CD14-positive monocyte (primary cell): ENCODE data around the gene EVC. TPM values are rescaled to one million over a fixed set of nuclear protein-coding genes. Genes with fewer than 3 reads are reported as not detected.
A peak's percentile ranks its signal among the peaks of the same experiment; 100 is the strongest.

Experiments used
- DNase-seq, 3 donors: peaks; one replicate each; pipeline ENCODE4 v3.0.0-alpha.2; 2011 to 2022
- H2AFZ ChIP-seq: 2 replicates; pipeline ENCODE4 v1.6.0; 2012; ENCODE audit warnings: mild to moderate bottlenecking, low read depth, low read length, inconsistent platforms; ENCODE audit not compliant: insufficient read depth, poor library complexity, severe bottlenecking
- H3K27ac ChIP-seq, 2 donors: 1 replicate in 1 of 2; 2 replicates in 1 of 2; pipeline ENCODE4 v1.5.1; 2012 to 2013; ENCODE audit warnings: low read length in 2 of 2, control low read depth in 1 of 2, inconsistent platforms in 1 of 2, low read depth in 1 of 2, mild to moderate bottlenecking in 1 of 2
- H3K27me3 ChIP-seq, 2 donors: one replicate each; pipeline versions ENCODE4 v1.6.0 to v1.6.1; 2011 to 2013; ENCODE audit warnings: low read length in 2 of 2; ENCODE audit not compliant: control insufficient read depth in 2 of 2, insufficient read depth in 2 of 2
- H3K36me3 ChIP-seq, 2 donors: replicated peaks in 1 of 2; 1 replicate in 1 of 2; 2 replicates in 1 of 2; pipeline versions ENCODE4 v1.5.1 to v1.6.1; 2012 to 2013; ENCODE audit warnings: low read length in 2 of 2, control low read depth in 1 of 2, inconsistent platforms in 1 of 2, mild to moderate bottlenecking in 1 of 2; ENCODE audit not compliant: insufficient read depth in 2 of 2, control insufficient read depth in 1 of 2
- H3K4me1 ChIP-seq, 2 donors: 1 replicate in 1 of 2; 2 replicates in 1 of 2; pipeline versions ENCODE4 v1.5.1 to v1.6.1; 2012 to 2013; ENCODE audit warnings: low read length in 2 of 2, control low read depth in 1 of 2, inconsistent platforms in 1 of 2, mild to moderate bottlenecking in 1 of 2, moderate library complexity in 1 of 2; ENCODE audit not compliant: insufficient read depth in 2 of 2, control insufficient read depth in 1 of 2
- H3K4me2 ChIP-seq: replicated peaks from 2 replicates; pipeline ENCODE3; 2012; ENCODE audit warnings: low read length, moderate library complexity, mild to moderate bottlenecking; ENCODE audit not compliant: poor library complexity, severe bottlenecking; ENCODE audit errors: extremely low read depth
- H3K4me3 ChIP-seq, 3 experiments: fragments of 200-600 bp in 1 of 3; sonication (generic) in 1 of 3; replicated peaks in 1 of 3; 1 replicate in 2 of 3; 2 replicates in 1 of 3; pipeline ENCODE4 v1.5.1; 2011 to 2013; ENCODE audit warnings: low read length in 3 of 3, mild to moderate bottlenecking in 3 of 3, control low read depth in 2 of 3, low read depth in 2 of 3, inconsistent platforms in 1 of 3, moderate library complexity in 1 of 3
- H3K79me2 ChIP-seq: 2 replicates; pipeline ENCODE4 v1.6.0; 2012; ENCODE audit warnings: mild to moderate bottlenecking, control low read depth, inconsistent platforms, low read length, moderate library complexity; ENCODE audit not compliant: insufficient read depth
- H3K9ac ChIP-seq: 2 replicates; pipeline ENCODE4 v1.6.0; 2017; ENCODE audit warnings: low read length, mild to moderate bottlenecking; ENCODE audit not compliant: insufficient read depth, poor library complexity, severe bottlenecking
- H3K9me3 ChIP-seq, 2 donors: replicated peaks in 1 of 2; 1 replicate in 1 of 2; 2 replicates in 1 of 2; pipeline versions ENCODE4 v1.5.1 to v1.6.1; 2012 to 2013; ENCODE audit warnings: low read length in 2 of 2, control low read depth in 1 of 2; ENCODE audit not compliant: control insufficient read depth in 1 of 2, insufficient read depth in 1 of 2
- H4K20me1 ChIP-seq: 2 replicates; pipeline ENCODE4 v1.6.0; 2012; ENCODE audit warnings: mild to moderate bottlenecking, low read length, control low read depth, moderate library complexity; ENCODE audit not compliant: insufficient read depth
- H3K27ac Mint-ChIP-seq, 7 donors: one replicate each; pipeline ENCODE4 v1.8.0; 2020; ENCODE audit warnings: mild to moderate bottlenecking in 7 of 7, mixed read lengths in 7 of 7, moderate library complexity in 6 of 7, inconsistent platforms in 2 of 7
- H3K27me3 Mint-ChIP-seq, 3 donors: one replicate each; pipeline ENCODE4 v1.8.0; 2021 to 2022; ENCODE audit warnings: low read depth in 3 of 3, mild to moderate bottlenecking in 3 of 3, mixed read lengths in 3 of 3, moderate library complexity in 3 of 3, inconsistent platforms in 1 of 3
- H3K36me3 Mint-ChIP-seq, 2 donors: one replicate each; pipeline ENCODE4 v1.8.0; 2020; ENCODE audit warnings: mixed read lengths in 2 of 2, inconsistent platforms in 1 of 2, mild to moderate bottlenecking in 1 of 2
- H3K4me1 Mint-ChIP-seq: one replicate; pipeline ENCODE4 v1.8.0; 2020; ENCODE audit warnings: mild to moderate bottlenecking, mixed read lengths
- H3K4me3 Mint-ChIP-seq, 2 donors: one replicate each; pipeline ENCODE4 v1.8.0; 2020; ENCODE audit warnings: mild to moderate bottlenecking in 2 of 2, mixed read lengths in 2 of 2, moderate library complexity in 1 of 2
- H3K9me3 Mint-ChIP-seq, 7 donors: one replicate each; pipeline ENCODE4 v1.8.0; 2020 to 2022; ENCODE audit warnings: mixed read lengths in 7 of 7, mild to moderate bottlenecking in 6 of 7, moderate library complexity in 6 of 7, inconsistent platforms in 2 of 7
- CTCF ChIP-seq: fragments of 200-600 bp; IDR thresholded peaks from one replicate; pipeline ENCODE4 v1.8.0; 2022; ENCODE audit warnings: antibody characterized with exemption, mild to moderate bottlenecking
- WGBS: methylation state at CpG from one replicate; pipeline ENCODE4 v1.1.5; 2013; ENCODE audit warnings: missing lambda C conversion rate; ENCODE audit not compliant: insufficient coverage; 5-methylcytosine and 5-hydroxymethylcytosine counted together
- intact Hi-C, 2 donors: fragments of 100-400 bp; cut with micrococcal nuclease; formaldehyde crosslinking; loops; one replicate each; pipeline versions ENCODE4 v1.15.0 to v1.15.1; 2023
- polyA plus RNA-seq, 3 donors: library from polyadenylated mRNA; depleted of rRNA in 1 of 3; unstranded in 2 of 3; stranded (reverse) in 1 of 3; fragments of 300-500 nt in 2 of 3; fragments of >200 nt in 1 of 3; fragmentation: Illumina TruSeq in 2 of 3; gene quantifications; 1 replicate in 2 of 3; 2 replicates in 1 of 3; pipeline ENCODE4 v1.2.3, GENCODE V29; 2012 to 2021

EVC gene
- polyA plus RNA-seq, 3 donors = 0.36 TPM; not detected in 2

GRCh38 chr4:5732158-5732557, 21.2 kb downstream of the EVC start:
- Histone ChIP-seq H3K36me3 (no peaks in the 10 kb centered on the region), H2AFZ (peak overlapping the region; percentile 36), H3K4me3 (no peak overlapping the region), H3K27ac (peak overlapping the region in 1 of 2 donors; percentile 57), H4K20me1 (no peaks in the 10 kb centered on the region), H3K9me3 (no peaks in the 10 kb centered on the region), H3K9ac (no peak overlapping the region), H3K27me3 (no peaks in the 10 kb centered on the region), H3K79me2 (no peaks in the 10 kb centered on the region), H3K4me2 (no peak overlapping the region), H3K4me1 (peaks cover 23 to 24% of the 10 kb centered on the region in 2 donors)
- intact Hi-C loops = no loop called here
- H3K36me3 Mint-ChIP-seq = no peaks in the 10 kb centered on the region
- peak; percentile 11 to 63 (median 44) for DNase-seq
- no peak for TF ChIP-seq CTCF
- peaks cover 23% of the 10 kb centered on the region for H3K4me1 Mint-ChIP-seq
- WGBS = 72% methylated on average over 10 of the region's 10 CpGs
- no peaks in the 10 kb centered on the region for H3K9me3 Mint-ChIP-seq
- peak overlapping the region in 5 of 7 donors; percentile 76 to 90 (median 81) for H3K27ac Mint-ChIP-seq
- peak overlapping the region in 1 of 2 donors; percentile 59 for H3K4me3 Mint-ChIP-seq
- H3K27me3 Mint-ChIP-seq = no peaks in the 10 kb centered on the region

GRCh38 chr4:5734853-5735252, 23.9 kb downstream of the EVC start:
- no peaks in the 10 kb centered on the region for H3K79me2 ChIP-seq
- H3K27ac ChIP-seq = no peak overlapping the region
- no peaks in the 10 kb centered on the region for H3K9me3 Mint-ChIP-seq
- H3K9me3 ChIP-seq = no peaks in the 10 kb centered on the region
- peaks cover 0 to 4% (median 0%) of the 10 kb centered on the region in 3 donors for H3K27me3 Mint-ChIP-seq
- peaks cover 12% of the 10 kb centered on the region for H3K4me1 Mint-ChIP-seq
- H3K27ac Mint-ChIP-seq = no peak overlapping the region
- no peaks in the 10 kb centered on the region for H4K20me1 ChIP-seq
- H3K4me2 ChIP-seq = no peak overlapping the region
- H3K27me3 ChIP-seq = no peaks in the 10 kb centered on the region
- H3K4me1 ChIP-seq = peaks cover 12% of the 10 kb centered on the region in 2 donors
- no peak overlapping the region for H2AFZ ChIP-seq
- no peak for DNase-seq
- 94% methylated on average over 4 of the region's 5 CpGs for WGBS
- H3K4me3 Mint-ChIP-seq = no peak overlapping the region
- H3K4me3 ChIP-seq = no peak overlapping the region
- H3K36me3 ChIP-seq = no peaks in the 10 kb centered on the region
- H3K36me3 Mint-ChIP-seq = no peaks in the 10 kb centered on the region
- no peak for TF ChIP-seq CTCF
- no peak overlapping the region for H3K9ac ChIP-seq
- intact Hi-C loops = no loop called here
